Colonic mucosa (tissue), 4 donors: ENCODE results near the gene TPP1. TPM values are rescaled to one million over a fixed set of nuclear protein-coding genes. Genes with fewer than 3 reads are reported as not detected.

ENCODE experiments used
- DNase-seq: peaks from one replicate; pipeline ENCODE4 v3.0.0-alpha.2; 2020
- H3K27ac ChIP-seq: fragments of 200-600 bp; one replicate; pipeline ENCODE4 v1.8.0; 2021
- H3K27me3 ChIP-seq: fragments of 200-600 bp; one replicate; pipeline ENCODE4 v1.8.0; 2021
- H3K36me3 ChIP-seq: fragments of 200-600 bp; one replicate; pipeline ENCODE4 v1.8.0; 2021
- H3K4me1 ChIP-seq: fragments of 200-600 bp; one replicate; pipeline ENCODE4 v1.8.0; 2021; ENCODE audit warnings: mild to moderate bottlenecking
- H3K4me3 ChIP-seq: fragments of 200-600 bp; one replicate; pipeline ENCODE4 v1.8.0; 2021
- H3K9ac ChIP-seq, 2 donors: one replicate each; pipeline ENCODE4 v1.7.0; 2013; ENCODE audit warnings: control low read depth in 2 of 2, low read depth in 2 of 2, low read length in 2 of 2
- H3K9me3 ChIP-seq: fragments of 200-600 bp; one replicate; pipeline ENCODE4 v1.8.0; 2021
- intact Hi-C: fragments of 100-400 bp; cut with DNase I; formaldehyde crosslinking; loops from one replicate; pipeline ENCODE4 v1.14.1; 2022
- total RNA-seq, 2 donors: library from RNA; stranded (reverse); fragmentation: NEBNext Ultra II Directional in 1 of 2; extraction: Animal tissue kit (Norgen Biotek cat#: 25700) in 1 of 2; gene quantifications; one replicate each; pipeline ENCODE4 v1.2.1, GENCODE V29; 2021
- TF ChIP-seq, protein P1 (sequence below): fragments of 200-600 bp; IDR thresholded peaks from one replicate; pipeline ENCODE4 v1.8.0; 2022; ENCODE audit warnings: antibody characterized with exemption, mild to moderate bottlenecking
- donor health status: healthy.
- donor health status: DM: no; HTN: no; CAD: no.
- donor health status: DM: no; HTN: no; CAD: no.

TPP1 gene
- total RNA-seq, 2 donors from 2014 or later: 83.4 to 123 TPM

DNA sequence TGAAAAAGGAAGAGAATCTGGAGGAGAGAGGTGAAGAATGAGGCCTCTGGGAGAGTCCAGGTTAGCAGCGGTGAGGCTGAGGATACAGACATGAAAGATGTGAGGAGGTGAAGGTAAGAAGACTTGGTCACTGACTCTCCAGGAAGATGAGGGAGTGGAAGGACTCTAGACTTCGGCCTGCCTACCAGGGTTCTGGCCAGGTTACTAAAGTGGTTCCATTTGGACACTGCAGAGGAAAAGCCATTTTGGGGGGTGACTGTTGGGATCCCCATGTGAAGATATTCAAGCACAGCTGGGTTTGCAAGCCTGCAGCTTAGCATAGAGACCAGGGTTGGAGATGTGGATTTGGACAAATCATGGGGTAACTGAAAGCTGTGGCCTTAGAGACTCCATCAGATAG, 28.6 kb upstream of the TPP1 start:
- Histone ChIP-seq H3K27me3 (no peaks in the 10 kb centered on the region), H3K9me3 (no peaks in the 10 kb centered on the region), H3K27ac (peak overlapping the region; percentile 64), H3K4me3 (no peak overlapping the region), H3K36me3 (no peaks in the 10 kb centered on the region), H3K4me1 (peaks cover 3% of the 10 kb centered on the region), H3K9ac (no peak overlapping the region)
- intact Hi-C loops: loop anchor here (5.0 kb wide), 1 partner anchor 34 kb away; the partner anchor contains the start of gene MRPL17
- DNase-seq: no peak
- TF ChIP-seq, protein P1, sequence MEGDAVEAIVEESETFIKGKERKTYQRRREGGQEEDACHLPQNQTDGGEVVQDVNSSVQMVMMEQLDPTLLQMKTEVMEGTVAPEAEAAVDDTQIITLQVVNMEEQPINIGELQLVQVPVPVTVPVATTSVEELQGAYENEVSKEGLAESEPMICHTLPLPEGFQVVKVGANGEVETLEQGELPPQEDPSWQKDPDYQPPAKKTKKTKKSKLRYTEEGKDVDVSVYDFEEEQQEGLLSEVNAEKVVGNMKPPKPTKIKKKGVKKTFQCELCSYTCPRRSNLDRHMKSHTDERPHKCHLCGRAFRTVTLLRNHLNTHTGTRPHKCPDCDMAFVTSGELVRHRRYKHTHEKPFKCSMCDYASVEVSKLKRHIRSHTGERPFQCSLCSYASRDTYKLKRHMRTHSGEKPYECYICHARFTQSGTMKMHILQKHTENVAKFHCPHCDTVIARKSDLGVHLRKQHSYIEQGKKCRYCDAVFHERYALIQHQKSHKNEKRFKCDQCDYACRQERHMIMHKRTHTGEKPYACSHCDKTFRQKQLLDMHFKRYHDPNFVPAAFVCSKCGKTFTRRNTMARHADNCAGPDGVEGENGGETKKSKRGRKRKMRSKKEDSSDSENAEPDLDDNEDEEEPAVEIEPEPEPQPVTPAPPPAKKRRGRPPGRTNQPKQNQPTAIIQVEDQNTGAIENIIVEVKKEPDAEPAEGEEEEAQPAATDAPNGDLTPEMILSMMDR: no peak

DNA sequence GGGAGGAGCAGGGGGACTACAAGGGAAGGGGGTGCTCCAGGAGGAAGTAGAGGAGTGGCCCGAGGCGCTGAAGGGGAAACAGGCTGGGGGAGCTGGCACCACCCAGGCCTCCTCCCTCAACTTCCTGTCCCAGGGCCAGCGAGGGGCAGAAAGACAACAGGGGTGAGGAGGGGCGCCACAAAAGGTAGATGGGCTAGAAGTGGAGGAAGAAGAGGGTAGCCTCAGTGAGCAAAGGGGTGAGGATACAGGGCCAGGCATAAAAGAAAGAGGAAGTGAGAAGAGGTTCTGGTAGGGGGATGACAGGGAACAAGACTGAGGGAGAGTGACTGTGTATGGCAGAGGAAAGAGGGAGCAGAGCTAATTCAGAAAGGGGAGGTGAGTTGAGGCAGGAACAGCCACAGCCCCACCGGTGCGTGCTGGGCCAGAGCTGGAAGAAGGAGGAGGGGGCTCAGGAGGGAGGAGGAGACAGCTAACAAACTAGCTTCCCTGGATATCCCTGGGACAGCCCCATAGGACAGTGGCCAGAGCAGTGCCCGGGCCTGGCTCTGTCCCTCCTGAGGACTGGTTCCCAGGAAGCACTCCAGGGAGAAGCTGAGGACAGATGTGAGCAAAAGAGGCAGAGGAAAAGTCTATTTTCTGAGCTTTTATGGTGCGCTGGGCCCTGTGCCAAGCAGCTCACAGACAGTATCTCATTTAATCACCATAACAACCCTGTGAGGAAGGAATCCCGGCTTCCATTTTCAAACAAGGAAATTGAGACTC, 27.9 kb upstream of the TPP1 start:
- Histone ChIP-seq H3K27ac (peak overlapping the region; percentile 64), H3K4me3 (no peak overlapping the region), H3K9ac (peak overlapping the region in 1 of 2 donors; percentile 44), H3K4me1 (peaks cover 3% of the 10 kb centered on the region), H3K27me3 (no peaks in the 10 kb centered on the region), H3K9me3 (no peaks in the 10 kb centered on the region), H3K36me3 (no peaks in the 10 kb centered on the region)
- intact Hi-C loops: loop anchor here (5.0 kb wide), 1 partner anchor 35 kb away; the partner anchor contains the start of gene MRPL17
- DNase-seq: peak; percentile 34
- TF ChIP-seq, protein P1: no peak

DNA sequence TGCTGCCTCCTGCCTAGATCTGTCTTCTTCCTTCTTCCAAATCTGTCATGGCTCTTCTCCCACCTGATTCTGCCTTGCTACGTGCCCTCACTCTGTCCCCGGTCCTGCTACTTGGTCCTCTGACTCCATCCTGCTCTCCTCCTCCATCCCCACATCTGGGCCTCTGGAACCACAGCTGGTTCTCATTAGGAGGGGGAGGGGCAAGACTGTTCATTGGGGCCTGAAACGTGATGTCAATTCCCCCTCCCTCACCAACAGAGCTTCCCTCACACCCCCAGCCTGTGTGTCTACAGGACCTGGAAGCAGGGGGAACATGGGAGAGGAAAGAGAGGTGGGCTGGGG, 27.3 kb upstream of the TPP1 start:
- H3K4me3 ChIP-seq: no peak overlapping the region
- H3K9ac ChIP-seq: peak overlapping the region in 1 of 2 donors; percentile 44
- peak overlapping the region; percentile 64 for H3K27ac ChIP-seq
- H3K27me3 ChIP-seq: no peaks in the 10 kb centered on the region
- peak; percentile 40 for DNase-seq
- no peaks in the 10 kb centered on the region for H3K9me3 ChIP-seq
- peaks cover 3% of the 10 kb centered on the region for H3K4me1 ChIP-seq
- no peaks in the 10 kb centered on the region for H3K36me3 ChIP-seq
- intact Hi-C loops: loop anchor here (5.0 kb wide), 1 partner anchor 36 kb away; the partner anchor contains the start of gene MRPL17
- TF ChIP-seq, protein P1: no peak

DNA sequence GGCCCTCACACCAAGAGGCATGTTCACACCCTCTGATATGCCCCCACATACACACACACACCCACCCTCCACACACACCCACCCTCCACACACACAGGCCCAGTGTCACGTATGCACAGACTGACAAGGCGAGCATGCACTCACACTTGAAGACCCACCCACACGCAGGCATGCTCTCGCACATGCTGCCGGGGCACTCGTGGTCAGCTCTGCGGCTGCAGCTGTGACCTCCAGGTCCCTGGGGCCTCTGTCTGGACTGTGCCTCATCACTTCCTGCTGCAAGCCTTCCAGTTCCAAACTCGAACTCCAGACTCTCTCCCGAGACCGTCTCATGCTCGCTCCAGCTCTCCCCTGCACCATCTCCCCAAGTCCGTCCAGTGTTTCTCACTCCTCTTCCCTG, 26.8 kb upstream of the TPP1 start:
- DNase-seq: no peak

DNA sequence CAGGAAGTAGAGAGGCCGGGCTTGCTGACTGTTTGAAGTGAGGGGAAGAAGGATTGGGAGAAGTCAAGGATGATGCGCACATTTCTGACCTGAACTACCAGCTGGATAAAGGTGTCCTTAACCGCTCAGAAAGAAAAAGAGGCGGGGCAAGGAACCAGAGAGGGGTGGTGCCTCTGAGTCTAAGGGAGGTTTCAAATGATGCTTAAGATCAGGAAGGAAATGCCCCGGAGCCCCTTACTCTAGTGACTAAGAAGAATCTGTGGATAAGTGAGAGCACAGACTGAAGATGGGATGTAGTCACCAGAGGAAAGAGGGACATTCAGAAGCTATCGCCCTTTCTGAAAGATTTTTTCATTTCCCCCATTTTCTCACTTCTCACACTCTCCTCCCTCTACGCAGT, 23.7 kb upstream of the TPP1 start:
- peaks cover 3% of the 10 kb centered on the region for H3K4me1 ChIP-seq
- H3K9ac ChIP-seq: no peak overlapping the region
- H3K27me3 ChIP-seq: no peaks in the 10 kb centered on the region
- no peaks in the 10 kb centered on the region for H3K36me3 ChIP-seq
- H3K27ac ChIP-seq: no peak overlapping the region
- TF ChIP-seq, protein P1: no peak
- no peak for DNase-seq
- intact Hi-C loops: no loop called here
- no peak overlapping the region for H3K4me3 ChIP-seq
- H3K9me3 ChIP-seq: no peaks in the 10 kb centered on the region

More for the DNA sequence above, 26.8 kb upstream of the TPP1 start:
- Histone ChIP-seq H3K9me3 (no peaks in the 10 kb centered on the region), H3K9ac (peak overlapping the region in 1 of 2 donors; percentile 17), H3K36me3 (no peaks in the 10 kb centered on the region), H3K27me3 (no peaks in the 10 kb centered on the region), H3K27ac (peak overlapping the region; percentile 64), H3K4me1 (peaks cover 3% of the 10 kb centered on the region), H3K4me3 (no peak overlapping the region)
- TF ChIP-seq, protein P1: no peak
- intact Hi-C loops: loop anchor here (5.0 kb wide), 1 partner anchor 36 kb away; the partner anchor contains the start of gene MRPL17
